M059J (cell line): ENCODE measurements around the gene LNP1. TPM values are rescaled to one million over a fixed set of nuclear protein-coding genes. Genes with fewer than 3 reads are reported as not detected.
"Not testable (repeated sequence)": the region's sequence is repeated elsewhere in the genome, so short reads cannot be mapped to it uniquely, and the experiment has no call there.

ENCODE experiments used
- DNase-seq: peaks from one replicate; pipeline ENCODE4 v3.0.0-alpha.2; 2012; ENCODE audit warnings: low read depth
- total RNA-seq: library from RNA; depleted of rRNA; stranded (reverse); fragments of >200 nt; shearing (Covaris generic); gene quantifications from 2 replicates; pipeline ENCODE4 v1.2.3, GENCODE V29; 2014; rRNA removed

LNP1 gene
- total RNA-seq, 1 experiment from 2014 or later: 11.2 TPM

GRCh38 chr3:100477851-100478360 lies 76.6 kb downstream of the LNP1 start:
- not testable (repeated sequence) for DNase-seq

- not testable (repeated sequence) for DNase-seq
Measured at GRCh38 chr3:100478521-100478920, 77.2 kb downstream of the LNP1 start.

DNA sequence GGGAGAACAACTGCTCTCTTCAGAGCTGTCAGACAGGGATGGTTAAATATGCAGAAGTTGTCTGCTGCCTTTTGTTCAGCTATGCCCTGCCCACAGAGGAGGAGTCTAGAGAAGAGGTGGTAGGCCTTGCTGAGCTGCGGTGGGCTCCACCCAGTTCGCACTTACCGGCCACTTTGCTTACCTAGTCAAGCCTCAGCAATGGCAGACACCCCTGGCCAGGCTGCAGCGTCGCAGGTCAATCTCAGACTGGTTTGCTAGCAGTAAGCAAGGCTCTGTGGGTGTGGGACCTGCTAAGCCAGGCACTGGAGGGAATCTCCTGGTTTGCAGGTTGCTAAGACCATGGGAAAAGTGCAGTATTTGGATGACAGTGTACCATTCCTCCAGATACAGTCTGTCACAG lies 78.7 kb downstream of the LNP1 start:
- DNase-seq: no peak

- no peak for DNase-seq
Measured at GRCh38 chr3:100482176-100482575, 80.8 kb downstream of the LNP1 start.

DNA sequence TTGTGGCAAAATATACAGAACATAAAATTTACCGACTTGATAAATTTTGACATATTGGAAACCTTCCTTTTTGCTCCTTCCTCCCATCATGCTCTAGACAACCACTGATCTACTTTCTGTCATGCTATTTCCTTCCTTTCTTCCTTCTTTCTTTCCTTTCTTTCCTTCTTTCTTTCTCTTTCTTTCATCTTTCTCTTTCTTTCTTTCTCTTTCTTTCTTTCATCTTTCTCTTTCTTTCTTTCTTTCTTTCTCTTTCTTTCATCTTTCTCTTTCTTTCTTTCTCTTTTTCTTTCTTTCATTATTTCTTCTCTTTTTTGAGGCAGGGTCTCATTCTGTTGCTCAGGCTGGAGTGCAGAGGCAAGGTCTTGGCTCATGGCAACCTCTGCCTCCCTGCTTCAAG lies 82.2 kb downstream of the LNP1 start:
- DNase-seq: no peak

DNA sequence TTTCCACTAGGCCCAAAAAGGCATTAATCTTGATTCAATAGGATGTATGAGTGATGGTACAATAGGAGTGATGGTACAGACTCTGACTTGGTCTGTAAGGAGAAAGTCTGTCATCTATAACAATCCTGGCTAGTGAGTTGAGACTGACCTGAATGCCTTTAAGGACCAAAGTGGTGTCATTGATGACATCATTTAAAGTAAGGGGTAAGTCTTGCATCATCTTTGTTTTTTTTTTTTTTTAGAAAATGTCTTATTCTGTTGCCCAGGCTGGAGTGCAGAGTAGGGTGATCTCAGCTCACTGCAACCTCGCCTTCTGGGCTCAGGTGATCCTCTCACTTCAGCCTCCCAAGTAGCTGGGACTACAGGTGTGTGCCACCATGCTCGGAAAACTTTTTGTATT lies 85.5 kb downstream of the LNP1 start:
- DNase-seq: no peak

GRCh38 chr3:100489118-100489517 lies 87.8 kb downstream of the LNP1 start:
- DNase-seq: no peak

GRCh38 chr3:100492059-100493006 lies 91.0 kb downstream of the LNP1 start, which contains the start of gene TMEM45A:
Gene TMEM45A (plus strand): TSS chr3:100492619. CDS start chr3:100555212, 62,593 bp downstream.
- DNase-seq: peak; percentile 96

DNA sequence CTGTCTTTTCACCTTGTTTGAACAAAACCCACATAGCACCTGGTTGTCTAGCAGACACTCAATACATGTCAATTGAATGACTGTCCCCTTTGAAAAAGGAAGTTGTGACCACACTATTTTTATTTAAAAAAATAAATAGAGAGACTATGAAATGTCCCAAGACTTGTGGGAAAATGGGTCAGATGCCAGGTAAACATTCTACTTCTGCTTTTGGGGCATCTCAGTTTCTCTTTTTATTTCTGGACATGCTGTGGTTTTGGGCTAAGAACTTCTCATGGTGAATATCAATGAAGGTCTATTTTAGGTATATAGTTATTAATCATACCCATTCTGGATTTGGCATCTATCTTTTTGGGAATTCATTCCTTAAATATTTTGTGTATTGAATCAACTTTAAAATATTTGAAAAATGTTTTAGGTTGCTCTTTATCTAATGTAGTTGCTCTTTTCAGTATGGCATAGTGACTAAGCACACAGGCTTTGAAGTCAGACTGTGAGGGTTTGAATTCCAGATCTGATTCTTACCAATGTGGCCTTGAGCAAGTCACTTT lies 95.4 kb downstream of the LNP1 start:
- peak; percentile 91 for DNase-seq

- no peak for DNase-seq
Measured at GRCh38 chr3:100499651-100500050, 98.3 kb downstream of the LNP1 start.

DNA sequence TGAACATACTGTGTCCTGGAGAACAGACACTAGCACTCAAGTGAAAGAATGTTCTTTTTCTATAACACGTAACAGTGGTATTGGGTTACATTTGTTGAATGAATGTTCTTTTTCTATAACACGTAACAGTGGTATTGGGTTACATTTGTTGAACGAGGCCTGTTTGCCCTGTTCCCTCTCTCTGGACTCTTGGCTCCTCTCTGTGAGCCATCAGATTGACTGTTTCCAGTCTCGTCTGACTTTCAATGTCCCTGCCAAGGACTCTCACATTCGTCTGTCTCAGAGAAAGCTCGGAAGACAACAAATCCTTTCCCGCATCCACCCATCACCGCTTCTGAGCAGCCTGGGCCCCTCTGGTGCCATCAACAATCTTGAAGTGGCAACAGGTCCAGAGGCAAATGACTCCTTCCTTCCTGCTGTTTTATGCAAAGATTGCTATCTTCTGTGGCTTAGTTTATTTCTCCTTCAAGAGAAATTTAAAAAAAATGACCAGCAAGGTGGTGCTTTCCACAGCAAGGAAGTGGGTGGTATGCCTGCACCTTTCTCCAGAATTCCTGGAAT lies 99.1 kb downstream of the LNP1 start:
- peak; percentile 63 for DNase-seq

- DNase-seq: no peak
Measured at GRCh38 chr3:100503448-100503847, 102.1 kb downstream of the LNP1 start.

Other genes with a start within 250 kb of the LNP1 start
- 79.3 and 81.2 TPM in 2 replicates for gene TBC1D23, start 140.5 kb upstream of the LNP1 start, total RNA-seq
- 36.0 and 48.4 TPM in 2 replicates for gene NIT2, start 66.8 kb upstream of the LNP1 start, total RNA-seq
- 59.3 and 92.9 TPM in 2 replicates for gene TOMM70, start 450 bp upstream of the LNP1 start, total RNA-seq
- gene TMEM45A, start 91.1 kb downstream of the LNP1 start, total RNA-seq: 41.0 and 46.1 TPM in 2 replicates
- gene ADGRG7, start 208.1 kb downstream of the LNP1 start, total RNA-seq: not detected in 2 replicates